HEK293 (cell line): ENCODE measurements around the gene MTF2.

Experiments used
- CTCF ChIP-seq: fragments of 450-650 bp; formaldehyde crosslinking; IDR thresholded peaks from 2 replicates; pipeline ENCODE4 v1.5.1; 2016; ENCODE audit warnings: missing biosample characterization, missing genetic modification characterization
- SP2 ChIP-seq: fragments of 450-650 bp; formaldehyde crosslinking; IDR thresholded peaks from 2 replicates; pipeline ENCODE4 v1.5.1; 2016; ENCODE audit warnings: missing biosample characterization, missing genetic modification characterization
- ZNF121 ChIP-seq: fragments of 450-650 bp; formaldehyde crosslinking; IDR thresholded peaks from 2 replicates; pipeline ENCODE4 v1.5.1; 2016; ENCODE audit warnings: missing biosample characterization, missing genetic modification characterization
- ZNF146 ChIP-seq: fragments of 450-650 bp; formaldehyde crosslinking; IDR thresholded peaks from 2 replicates; pipeline ENCODE4 v1.5.1; 2016; ENCODE audit warnings: missing biosample characterization, missing genetic modification characterization
- ZNF785 ChIP-seq: fragments of 450-650 bp; formaldehyde crosslinking; IDR thresholded peaks from 2 replicates; pipeline ENCODE4 v1.5.1; 2016; ENCODE audit warnings: missing biosample characterization, missing genetic modification characterization

GRCh38 chr1:93129507-93130099, 50.5 kb downstream of the MTF2 start:
- no peak for TF ChIP-seq CTCF
- TF ChIP-seq ZNF785 (tag by site-specific recombination) = no peak
- TF ChIP-seq ZNF146 = no peak
- TF ChIP-seq SP2 (tag by site-specific recombination) = no peak
- no peak for TF ChIP-seq ZNF121 (tag by site-specific recombination)
